Activated naive CD8-positive, alpha-beta T cell treated with anti-CD3 and anti-CD28 coated beads, Interleukin-2, amount 50 U/mL, for 24 hours (primary cell): ENCODE data around the gene KLHL26.

ENCODE experiments used
- ATAC-seq: fragments of 150-1000 bp; cut with Tn5 transposase; one replicate; pipeline ENCODE4 v1.10.0; 2021
- DNase-seq: peaks from one replicate; pipeline ENCODE4 v3.0.0; 2021
- H3K27ac Mint-ChIP-seq: one replicate; pipeline ENCODE4 v1.8.0; 2021; ENCODE audit warnings: mild to moderate bottlenecking, mixed read lengths
- H3K27me3 Mint-ChIP-seq: one replicate; pipeline ENCODE4 v1.8.0; 2021; ENCODE audit warnings: mixed read lengths
- H3K36me3 Mint-ChIP-seq: one replicate; pipeline ENCODE4 v1.8.0; 2021; ENCODE audit warnings: low read depth, mixed read lengths
- H3K4me1 Mint-ChIP-seq: one replicate; pipeline ENCODE4 v1.8.0; 2021; ENCODE audit warnings: mixed read lengths
- H3K4me3 Mint-ChIP-seq: one replicate; pipeline ENCODE4 v1.8.0; 2021; ENCODE audit warnings: mild to moderate bottlenecking, moderate library complexity, mixed read lengths
- H3K9me3 Mint-ChIP-seq: one replicate; pipeline ENCODE4 v1.8.0; 2021; ENCODE audit warnings: mixed read lengths

The KLHL26 gene

GRCh38 chr19:18685597-18686190, 48.9 kb downstream of the KLHL26 start:
- Mint-ChIP-seq H3K27ac (no peak overlapping the region), H3K4me1 (peaks cover 21% of the 10 kb centered on the region), H3K27me3 (no peaks in the 10 kb centered on the region), H3K36me3 (no peaks in the 10 kb centered on the region), H3K4me3 (no peak overlapping the region), H3K9me3 (no peaks in the 10 kb centered on the region)
- DNase-seq (no peak), ATAC-seq (no peak)

DNA sequence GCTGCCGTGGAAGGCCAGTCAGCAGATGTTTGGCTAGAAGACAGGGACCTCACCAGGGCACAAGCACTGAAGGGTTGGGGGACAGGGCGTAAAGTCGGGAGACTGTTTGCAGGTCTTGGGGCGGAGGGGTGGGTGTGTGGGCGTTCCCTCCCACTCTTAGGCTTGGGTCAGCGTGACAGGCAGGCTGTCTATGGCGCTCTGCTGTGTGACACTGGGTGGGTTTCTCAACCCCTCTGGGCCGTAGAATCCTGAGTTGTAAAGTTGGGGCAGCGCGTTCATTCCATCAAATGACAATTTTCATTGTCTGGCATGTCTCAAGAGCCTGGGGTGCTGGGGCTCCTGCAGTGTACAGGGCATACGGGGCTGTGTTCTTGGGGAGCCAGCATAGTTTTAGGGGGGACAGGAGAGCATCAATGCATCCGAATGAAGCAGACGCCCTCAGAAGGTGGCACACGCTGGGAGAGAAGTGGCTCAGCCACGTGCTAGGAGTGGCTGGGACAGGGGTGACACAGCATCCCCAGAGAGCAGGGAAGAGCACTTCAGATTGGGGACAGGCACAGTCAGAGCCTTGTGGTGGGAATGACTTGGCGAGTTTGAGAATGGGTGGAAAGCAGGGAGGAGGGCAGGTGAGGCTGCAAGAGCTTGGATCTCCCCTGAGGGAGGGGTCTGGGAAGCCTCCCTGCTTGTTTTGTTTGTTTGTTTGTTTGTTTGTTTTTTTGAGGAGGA, 51.1 kb downstream of the KLHL26 start:
- H3K4me3 Mint-ChIP-seq = no peak overlapping the region
- H3K36me3 Mint-ChIP-seq = peaks cover 1% of the 10 kb centered on the region
- ATAC-seq (no peak), DNase-seq (no peak)
- no peaks in the 10 kb centered on the region for H3K27me3 Mint-ChIP-seq
- no peak overlapping the region for H3K27ac Mint-ChIP-seq
- H3K4me1 Mint-ChIP-seq = peaks cover 18% of the 10 kb centered on the region
- no peaks in the 10 kb centered on the region for H3K9me3 Mint-ChIP-seq

DNA sequence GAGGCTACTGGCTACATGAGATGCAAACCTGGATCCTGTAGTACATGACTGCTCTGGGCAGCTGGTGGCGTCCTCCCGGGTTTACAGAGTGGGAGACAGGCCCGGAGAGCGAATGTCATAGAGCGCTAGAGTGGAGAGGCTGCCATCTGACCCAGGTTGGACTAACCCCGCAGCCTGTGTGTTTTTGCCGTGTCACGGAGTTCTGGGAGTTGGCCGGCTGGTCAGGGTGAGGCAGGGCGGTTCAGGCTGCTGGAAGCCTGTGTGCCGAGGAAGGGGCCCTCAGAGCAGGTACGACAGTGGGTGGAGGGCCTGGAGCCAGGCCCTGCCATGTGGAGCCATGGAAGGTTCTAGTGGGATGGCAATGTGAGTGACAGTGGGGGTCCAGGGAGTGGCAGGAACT, 59.2 kb downstream of the KLHL26 start:
- Mint-ChIP-seq H3K4me3 (no peak overlapping the region), H3K4me1 (peaks cover 26% of the 10 kb centered on the region), H3K27ac (no peak overlapping the region), H3K9me3 (no peaks in the 10 kb centered on the region), H3K27me3 (no peaks in the 10 kb centered on the region), H3K36me3 (peaks cover 3% of the 10 kb centered on the region)
- DNase-seq = no peak
- ATAC-seq = no peak

DNA sequence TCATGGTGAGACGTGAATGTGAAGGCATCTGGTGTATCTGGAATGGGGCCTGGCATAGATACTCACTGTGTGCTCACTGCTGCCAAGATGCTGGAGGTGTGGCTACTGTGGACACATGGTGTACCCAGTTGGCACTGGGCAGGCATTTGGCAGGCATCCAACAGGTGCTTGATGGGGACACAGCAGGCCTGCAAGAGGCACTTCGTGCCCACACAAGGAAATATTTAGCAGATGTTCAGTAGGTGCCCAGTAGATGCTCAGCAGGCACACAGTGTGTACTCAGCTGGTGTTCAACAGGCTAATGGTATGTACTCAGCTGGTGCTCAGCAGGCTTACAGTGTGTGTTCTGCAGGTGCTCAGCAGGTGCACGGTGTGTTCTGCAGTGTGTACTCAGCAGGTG, 60.9 kb downstream of the KLHL26 start:
- H3K9me3 Mint-ChIP-seq = no peaks in the 10 kb centered on the region
- H3K36me3 Mint-ChIP-seq = peaks cover 2% of the 10 kb centered on the region
- ATAC-seq (no peak), DNase-seq (no peak)
- no peaks in the 10 kb centered on the region for H3K27me3 Mint-ChIP-seq
- no peak overlapping the region for H3K27ac Mint-ChIP-seq
- H3K4me1 Mint-ChIP-seq = peaks cover 31% of the 10 kb centered on the region
- no peak overlapping the region for H3K4me3 Mint-ChIP-seq

DNA sequence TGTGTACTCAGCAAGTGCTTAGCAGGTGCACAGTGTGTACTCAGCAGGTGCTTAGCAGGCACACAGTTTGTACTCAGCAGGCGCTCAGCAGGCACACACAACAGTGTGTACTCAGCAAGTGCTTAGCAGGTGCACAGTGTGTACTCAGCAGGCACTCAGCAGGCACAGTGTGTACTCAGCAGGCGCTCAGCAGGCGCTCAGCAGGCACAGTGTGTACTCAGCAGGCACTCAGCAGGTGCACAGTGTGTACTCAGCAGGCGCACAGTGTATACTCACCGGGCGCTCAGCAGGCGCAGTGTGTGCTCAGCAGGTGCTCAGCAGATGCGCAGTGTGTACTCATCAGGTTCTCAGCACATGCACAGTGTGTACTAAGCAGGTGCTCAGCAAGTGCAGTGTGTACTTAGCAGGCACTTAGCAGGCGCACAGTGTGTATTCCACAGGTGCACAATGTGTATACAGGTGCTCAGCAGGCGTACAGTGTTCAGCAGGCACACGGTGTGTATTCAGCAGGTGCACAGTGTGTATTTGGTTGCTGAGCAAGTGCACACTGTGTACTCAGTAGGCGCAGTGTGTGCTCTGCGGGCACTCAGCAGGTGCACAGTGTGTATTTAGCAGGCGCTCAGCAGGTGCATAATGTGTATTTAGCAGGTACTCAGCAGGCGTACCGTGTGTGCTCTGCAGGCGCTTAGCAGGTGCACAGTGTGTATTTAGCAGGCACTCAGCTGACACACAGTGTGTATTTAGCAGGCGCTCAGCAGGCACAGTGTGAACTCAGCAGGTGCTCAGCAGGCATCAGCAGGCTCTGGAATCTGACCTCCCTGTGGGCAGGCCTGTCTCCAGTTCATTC, 61.7 kb downstream of the KLHL26 start:
- DNase-seq = no peak
- Mint-ChIP-seq H3K27me3 (no peaks in the 10 kb centered on the region), H3K36me3 (peaks cover 2% of the 10 kb centered on the region), H3K4me3 (no peak overlapping the region), H3K27ac (no peak overlapping the region), H3K4me1 (peaks cover 31% of the 10 kb centered on the region), H3K9me3 (no peaks in the 10 kb centered on the region)
- no peak for ATAC-seq

GRCh38 chr19:18699403-18700054, 62.7 kb downstream of the KLHL26 start:
- Mint-ChIP-seq H3K4me3 (peak overlapping the region; percentile 62), H3K4me1 (peaks cover 31% of the 10 kb centered on the region), H3K27ac (peak overlapping the region; percentile 56)

GRCh38 chr19:18700501-18701249, 63.8 kb downstream of the KLHL26 start:
- H3K27ac Mint-ChIP-seq = no peak overlapping the region
- H3K36me3 Mint-ChIP-seq = peaks cover 2% of the 10 kb centered on the region
- H3K4me3 Mint-ChIP-seq = peak overlapping the region; percentile 75
- peaks cover 31% of the 10 kb centered on the region for H3K4me1 Mint-ChIP-seq
- ATAC-seq (peak; percentile 90), DNase-seq (peak; percentile 66)
- no peaks in the 10 kb centered on the region for H3K9me3 Mint-ChIP-seq
- H3K27me3 Mint-ChIP-seq = no peaks in the 10 kb centered on the region

More at GRCh38 chr19:18699403-18700054, 62.7 kb downstream of the KLHL26 start:
- H3K27me3 Mint-ChIP-seq = no peaks in the 10 kb centered on the region
- peaks cover 2% of the 10 kb centered on the region for H3K36me3 Mint-ChIP-seq
- DNase-seq = no peak
- H3K9me3 Mint-ChIP-seq = no peaks in the 10 kb centered on the region
- ATAC-seq = no peak

DNA sequence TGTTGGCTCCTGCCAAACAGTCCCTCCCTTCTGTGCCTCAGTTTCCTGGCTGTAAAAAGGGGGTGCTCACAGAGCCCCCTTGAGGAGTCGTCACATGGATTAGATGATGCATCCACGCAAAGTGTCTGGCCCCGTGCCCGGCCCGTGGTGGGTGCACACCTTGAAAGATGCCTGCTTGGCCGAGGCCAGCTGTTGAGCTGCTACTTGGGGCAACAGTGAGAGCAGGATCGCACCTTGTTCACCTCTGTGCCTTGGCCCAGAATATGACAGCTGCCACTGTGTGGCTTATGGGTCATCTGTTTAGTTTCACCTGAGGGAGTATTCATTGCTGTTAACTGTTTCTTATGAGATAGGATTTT, 64.4 kb downstream of the KLHL26 start:
- DNase-seq (no peak), ATAC-seq (no peak)
- no peaks in the 10 kb centered on the region for H3K9me3 Mint-ChIP-seq
- peak overlapping the region; percentile 75 for H3K4me3 Mint-ChIP-seq
- peaks cover 2% of the 10 kb centered on the region for H3K36me3 Mint-ChIP-seq
- no peak overlapping the region for H3K27ac Mint-ChIP-seq
- H3K4me1 Mint-ChIP-seq = peaks cover 31% of the 10 kb centered on the region
- no peaks in the 10 kb centered on the region for H3K27me3 Mint-ChIP-seq

DNA sequence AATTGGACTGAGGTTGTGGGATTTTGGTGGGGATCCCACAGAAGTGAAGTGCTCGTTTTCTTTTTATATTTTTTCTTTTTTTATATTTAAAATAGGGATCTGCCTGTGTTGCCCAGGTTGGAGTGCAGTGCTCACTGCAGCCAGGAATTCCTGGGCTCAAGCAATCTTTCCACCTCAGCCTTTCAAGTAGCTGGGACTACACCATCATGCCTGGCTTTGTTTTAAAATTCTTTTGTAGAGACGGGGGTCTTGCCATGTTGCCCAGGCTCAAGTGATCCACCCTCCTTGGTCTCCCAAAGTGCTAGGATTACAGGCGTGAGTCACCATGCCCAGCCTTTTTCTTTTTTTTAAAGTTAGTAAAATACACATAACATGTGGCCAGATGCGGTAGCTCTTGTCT, 67.2 kb downstream of the KLHL26 start:
- H3K36me3 Mint-ChIP-seq = no peaks in the 10 kb centered on the region
- H3K27me3 Mint-ChIP-seq = no peaks in the 10 kb centered on the region
- H3K4me3 Mint-ChIP-seq = no peak overlapping the region
- no peak for DNase-seq
- no peaks in the 10 kb centered on the region for H3K9me3 Mint-ChIP-seq
- H3K27ac Mint-ChIP-seq = no peak overlapping the region
- peaks cover 25% of the 10 kb centered on the region for H3K4me1 Mint-ChIP-seq
- no peak for ATAC-seq

DNA sequence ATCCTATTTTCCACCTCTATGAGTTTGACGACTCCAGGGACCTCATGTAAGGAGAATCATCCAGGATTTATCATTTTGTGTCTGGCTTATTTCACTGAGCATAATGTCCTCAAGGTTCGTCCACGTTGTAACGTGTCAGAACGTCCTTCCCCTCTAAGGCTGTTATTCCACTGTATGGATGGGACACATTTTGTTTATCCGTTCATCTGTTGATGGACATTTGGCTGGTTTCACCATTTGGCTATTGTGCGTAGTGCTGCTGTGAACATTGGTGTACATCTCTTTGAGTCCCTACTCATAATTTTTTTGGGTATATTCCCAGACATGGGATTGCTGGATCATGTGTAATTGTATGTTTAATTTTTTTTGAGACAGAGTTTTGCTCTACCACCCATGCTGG, 68.1 kb downstream of the KLHL26 start:
- ATAC-seq = no peak
- Mint-ChIP-seq H3K4me1 (peaks cover 16% of the 10 kb centered on the region), H3K4me3 (no peak overlapping the region), H3K9me3 (no peaks in the 10 kb centered on the region), H3K27me3 (no peaks in the 10 kb centered on the region), H3K36me3 (no peaks in the 10 kb centered on the region), H3K27ac (no peak overlapping the region)
- no peak for DNase-seq

DNA sequence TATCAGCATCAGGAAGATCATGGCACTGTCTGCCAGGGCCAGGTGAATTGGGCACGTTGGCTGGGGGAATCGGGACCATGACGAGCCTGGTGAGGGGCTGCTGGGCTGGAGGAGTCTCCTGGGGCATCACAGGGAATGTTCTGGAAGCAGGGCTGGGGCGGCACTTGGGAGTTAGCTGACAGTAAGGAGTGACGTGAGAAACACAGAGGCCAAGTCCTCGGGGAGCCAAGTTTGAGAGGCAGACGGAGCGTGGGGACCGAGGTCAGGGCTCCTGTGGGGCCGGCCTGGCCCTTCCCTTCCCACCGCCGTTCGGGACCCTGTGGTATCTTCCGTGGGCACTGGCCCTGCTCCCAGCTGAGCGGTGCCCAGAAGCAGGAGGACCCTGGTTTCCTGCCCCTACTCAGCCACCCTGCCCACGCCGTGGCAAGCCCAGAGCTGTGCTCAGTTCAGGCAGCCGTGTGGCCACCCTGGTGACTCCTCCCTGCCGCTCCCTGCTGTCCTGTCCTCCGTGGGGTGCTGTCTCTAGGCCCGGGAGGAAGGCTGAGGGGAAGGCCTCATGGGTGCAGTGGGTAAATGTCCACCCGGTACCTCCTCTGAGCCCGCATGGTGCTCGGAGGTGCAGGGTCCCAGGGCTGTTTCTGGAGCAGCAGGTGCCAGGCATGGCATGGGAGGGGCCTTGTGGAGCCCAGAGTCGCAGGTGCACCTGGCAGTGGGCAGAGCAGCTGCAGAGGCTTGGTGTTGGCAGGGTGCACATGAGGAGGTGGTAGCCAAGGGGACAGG, 71.8 kb downstream of the KLHL26 start:
- no peak for ATAC-seq
- H3K36me3 Mint-ChIP-seq = no peaks in the 10 kb centered on the region
- no peak for DNase-seq
- H3K4me3 Mint-ChIP-seq = no peak overlapping the region
- no peaks in the 10 kb centered on the region for H3K9me3 Mint-ChIP-seq
- H3K4me1 Mint-ChIP-seq = peaks cover 12% of the 10 kb centered on the region
- H3K27me3 Mint-ChIP-seq = no peaks in the 10 kb centered on the region
- no peak overlapping the region for H3K27ac Mint-ChIP-seq

- Mint-ChIP-seq H3K27ac (no peak overlapping the region), H3K27me3 (no peaks in the 10 kb centered on the region), H3K36me3 (no peaks in the 10 kb centered on the region), H3K4me1 (peaks cover 16% of the 10 kb centered on the region), H3K4me3 (no peak overlapping the region), H3K9me3 (no peaks in the 10 kb centered on the region)
- ATAC-seq (no peak), DNase-seq (no peak)
These were observed 72.7 kb downstream of the KLHL26 start for GRCh38 chr19:18709546-18709945.

- Mint-ChIP-seq H3K27ac (no peak overlapping the region), H3K9me3 (no peaks in the 10 kb centered on the region), H3K36me3 (no peaks in the 10 kb centered on the region), H3K4me3 (no peak overlapping the region), H3K4me1 (peaks cover 18% of the 10 kb centered on the region), H3K27me3 (no peaks in the 10 kb centered on the region)
- DNase-seq (no peak), ATAC-seq (no peak)
These were observed 73.4 kb downstream of the KLHL26 start for GRCh38 chr19:18710186-18710585.
